Measurements from ENCODE around the gene SPRR1A.

The SPRR1A gene

DNA sequence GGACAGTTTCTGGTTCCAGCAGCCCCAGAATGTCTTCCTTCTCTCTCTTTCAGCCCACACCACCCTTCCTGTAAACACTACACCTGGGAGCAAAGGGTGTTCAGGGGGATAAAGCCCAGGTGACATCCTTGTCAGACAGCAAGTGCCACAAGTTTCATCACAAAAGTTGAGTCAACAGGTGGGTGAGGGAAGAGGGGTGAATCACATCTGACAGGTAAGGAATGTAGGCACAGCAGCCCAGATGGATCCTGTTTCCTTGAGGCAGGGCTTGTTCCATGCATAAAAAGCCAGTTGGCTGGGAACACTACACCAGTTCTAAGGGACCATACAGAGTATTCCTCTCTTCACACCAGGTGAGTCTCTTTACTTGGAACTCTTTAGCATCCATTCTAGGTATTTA is 47.0 kb downstream of the SPRR1A start, which contains the start of gene SPRR1B:
Gene SPRR1B (plus strand): TSS at position 309 of the 400 bp plus-strand sequence. CDS start 1,143 bp downstream, outside the sequence.
- DNase-seq (ENCODE audit: low read depth): no peak

DNA sequence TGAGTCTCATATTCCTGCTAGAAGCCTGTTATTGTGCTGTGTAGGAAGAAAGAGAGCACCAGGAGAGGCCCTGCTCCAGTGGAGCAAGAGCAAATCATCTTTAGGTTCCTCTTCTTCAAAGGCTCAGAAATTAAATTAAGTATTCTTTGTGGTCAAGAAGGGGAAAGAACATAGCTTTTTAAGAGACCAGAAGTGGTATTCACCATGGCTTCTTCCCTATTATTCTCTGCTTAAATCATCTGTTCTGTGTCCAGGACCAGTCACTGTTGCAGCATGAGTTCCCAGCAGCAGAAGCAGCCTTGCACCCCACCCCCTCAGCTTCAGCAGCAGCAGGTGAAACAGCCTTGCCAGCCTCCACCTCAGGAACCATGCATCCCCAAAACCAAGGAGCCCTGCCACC is 48.2 kb downstream of the SPRR1A start:
- DNase-seq (ENCODE audit: low read depth): no peak

DNA sequence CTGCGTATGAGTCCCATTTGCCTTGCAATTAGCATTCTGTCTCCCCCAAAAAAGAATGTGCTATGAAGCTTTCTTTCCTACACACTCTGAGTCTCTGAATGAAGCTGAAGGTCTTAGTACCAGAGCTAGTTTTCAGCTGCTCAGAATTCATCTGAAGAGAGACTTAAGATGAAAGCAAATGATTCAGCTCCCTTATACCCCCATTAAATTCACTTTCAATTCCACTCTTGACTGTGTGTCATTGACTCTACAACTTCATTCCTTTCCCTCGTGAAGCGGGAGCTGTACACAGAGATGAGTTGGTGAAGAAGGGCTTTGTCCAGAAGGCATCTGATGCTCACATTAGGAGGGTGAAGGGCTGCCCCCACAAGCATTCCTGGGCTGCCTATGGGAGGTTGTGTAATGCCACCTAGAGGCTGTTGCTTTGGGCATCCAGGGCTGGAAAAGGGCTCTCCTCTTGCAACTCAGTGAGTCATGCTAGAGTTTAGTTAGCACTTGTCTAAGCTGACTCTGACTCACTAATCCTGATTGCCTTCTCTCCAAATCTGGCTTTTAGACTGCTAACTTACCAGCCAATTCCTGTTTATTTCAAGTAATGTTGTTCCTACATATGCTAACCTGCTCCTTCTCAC is 48.9 kb downstream of the SPRR1A start:
- DNase-seq (ENCODE audit: low read depth): peak; percentile 38

DNA sequence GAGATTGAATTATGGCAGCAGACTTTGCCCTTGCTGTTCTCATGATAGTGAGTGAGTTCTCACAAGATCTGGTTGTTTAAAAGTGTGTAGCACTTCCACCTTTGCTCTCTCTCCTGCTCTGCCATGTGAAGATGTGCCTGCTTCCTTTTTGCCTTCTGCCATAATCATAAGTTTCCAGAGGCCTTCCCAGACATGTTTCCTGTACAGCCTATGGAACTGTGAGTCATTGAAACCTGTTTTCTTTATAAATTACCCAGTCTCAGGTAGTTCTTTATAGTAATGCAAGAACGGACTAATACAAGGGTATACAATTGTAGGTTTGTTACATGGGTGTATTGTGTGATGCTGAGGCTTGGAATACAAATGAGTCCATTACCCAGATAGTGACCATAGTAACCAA is 51.3 kb downstream of the SPRR1A start:
- DNase-seq (ENCODE audit: low read depth): no peak
